ENCODE data around the gene ABLIM2. TPM values are rescaled to one million over a fixed set of nuclear protein-coding genes. Genes with fewer than 3 reads are reported as not detected.

Gene ABLIM2
- total and polyA plus RNA-seq, 2 of the 13 experiments (the other 11 are each of a cell fraction or from before 2014, with no cell fraction given), result 0.20 to 0.37 TPM

GRCh38 chr4:8061145-8061544 is 97.5 kb downstream of the ABLIM2 start (continued):
- TF ChIP-seq, protein P1, sequence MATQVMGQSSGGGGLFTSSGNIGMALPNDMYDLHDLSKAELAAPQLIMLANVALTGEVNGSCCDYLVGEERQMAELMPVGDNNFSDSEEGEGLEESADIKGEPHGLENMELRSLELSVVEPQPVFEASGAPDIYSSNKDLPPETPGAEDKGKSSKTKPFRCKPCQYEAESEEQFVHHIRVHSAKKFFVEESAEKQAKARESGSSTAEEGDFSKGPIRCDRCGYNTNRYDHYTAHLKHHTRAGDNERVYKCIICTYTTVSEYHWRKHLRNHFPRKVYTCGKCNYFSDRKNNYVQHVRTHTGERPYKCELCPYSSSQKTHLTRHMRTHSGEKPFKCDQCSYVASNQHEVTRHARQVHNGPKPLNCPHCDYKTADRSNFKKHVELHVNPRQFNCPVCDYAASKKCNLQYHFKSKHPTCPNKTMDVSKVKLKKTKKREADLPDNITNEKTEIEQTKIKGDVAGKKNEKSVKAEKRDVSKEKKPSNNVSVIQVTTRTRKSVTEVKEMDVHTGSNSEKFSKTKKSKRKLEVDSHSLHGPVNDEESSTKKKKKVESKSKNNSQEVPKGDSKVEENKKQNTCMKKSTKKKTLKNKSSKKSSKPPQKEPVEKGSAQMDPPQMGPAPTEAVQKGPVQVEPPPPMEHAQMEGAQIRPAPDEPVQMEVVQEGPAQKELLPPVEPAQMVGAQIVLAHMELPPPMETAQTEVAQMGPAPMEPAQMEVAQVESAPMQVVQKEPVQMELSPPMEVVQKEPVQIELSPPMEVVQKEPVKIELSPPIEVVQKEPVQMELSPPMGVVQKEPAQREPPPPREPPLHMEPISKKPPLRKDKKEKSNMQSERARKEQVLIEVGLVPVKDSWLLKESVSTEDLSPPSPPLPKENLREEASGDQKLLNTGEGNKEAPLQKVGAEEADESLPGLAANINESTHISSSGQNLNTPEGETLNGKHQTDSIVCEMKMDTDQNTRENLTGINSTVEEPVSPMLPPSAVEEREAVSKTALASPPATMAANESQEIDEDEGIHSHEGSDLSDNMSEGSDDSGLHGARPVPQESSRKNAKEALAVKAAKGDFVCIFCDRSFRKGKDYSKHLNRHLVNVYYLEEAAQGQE (IDR thresholded peaks at IDR 0.05; ENCODE audit: borderline replicate concordance in 1 of 2, low read depth in 1 of 2, low read length in 2 of 2), result no peak
- no peak for TF ChIP-seq FOXM1 (CRISPR knock-in tag; IDR thresholded peaks at IDR 0.05)
- TF ChIP-seq ZNF383 (CRISPR knock-in tag; IDR thresholded peaks at IDR 0.05; ENCODE audit: borderline replicate concordance), result no peak
- no peak for TF ChIP-seq ATRX (CRISPR knock-in tag; IDR thresholded peaks at IDR 0.05; ENCODE audit: borderline replicate concordance)
- no peak for TF ChIP-seq MEF2D (CRISPR knock-in tag; IDR thresholded peaks at IDR 0.05)
- TF ChIP-seq, protein P2, sequence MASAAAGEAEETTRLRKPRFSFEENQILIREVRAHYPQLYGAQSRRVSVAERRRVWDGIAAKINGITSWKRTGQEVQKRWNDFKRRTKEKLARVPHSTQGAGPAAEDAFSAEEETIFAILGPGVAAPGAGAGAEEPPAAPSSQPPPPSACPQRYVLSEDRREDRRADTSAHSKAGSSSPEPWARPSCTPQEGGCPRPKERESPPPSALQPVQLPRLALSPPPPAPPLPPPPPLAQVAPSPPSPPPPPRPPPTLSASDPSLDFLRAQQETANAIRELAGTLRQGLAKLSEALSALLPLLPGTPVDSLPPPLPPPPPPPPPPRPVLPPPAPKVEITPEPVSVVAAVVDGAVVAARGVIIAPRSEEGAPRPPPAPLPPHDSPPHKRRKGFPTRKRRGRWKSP (CRISPR knock-in tag; IDR thresholded peaks at IDR 0.05), result no peak
- TF ChIP-seq ZNF770 (CRISPR knock-in tag; IDR thresholded peaks at IDR 0.05), result no peak

All from HepG2 (cell line).